ENCODE measurements around the gene AKR1B15.

GRCh38 chr7:134571101-134571500 is 22.2 kb downstream of the AKR1B15 start:
- no peak for TF ChIP-seq NONO (IDR thresholded peaks at IDR 0.05; ENCODE audit: low read depth in 2 of 2, low read length in 1 of 2)
- TF ChIP-seq JUN (IDR thresholded peaks at IDR 0.05; ENCODE audit: borderline replicate concordance, low read depth, low read length), result no peak
- TF ChIP-seq JUN (CRISPR knock-in tag; IDR thresholded peaks at IDR 0.05; ENCODE audit: borderline replicate concordance), result no peak
- TF ChIP-seq ZNF324 (CRISPR knock-in tag; IDR thresholded peaks at IDR 0.05), result no peak
- TF ChIP-seq CBX3 (IDR thresholded peaks at IDR 0.05; ENCODE audit: borderline replicate concordance in 1 of 2, low read length in 2 of 2), result no peak

Measured in K562 (cell line).